Measurements from ENCODE around the gene NPLOC4.
A peak's percentile ranks its signal among the peaks of the same experiment; 100 is the strongest.

The NPLOC4 gene

DNA sequence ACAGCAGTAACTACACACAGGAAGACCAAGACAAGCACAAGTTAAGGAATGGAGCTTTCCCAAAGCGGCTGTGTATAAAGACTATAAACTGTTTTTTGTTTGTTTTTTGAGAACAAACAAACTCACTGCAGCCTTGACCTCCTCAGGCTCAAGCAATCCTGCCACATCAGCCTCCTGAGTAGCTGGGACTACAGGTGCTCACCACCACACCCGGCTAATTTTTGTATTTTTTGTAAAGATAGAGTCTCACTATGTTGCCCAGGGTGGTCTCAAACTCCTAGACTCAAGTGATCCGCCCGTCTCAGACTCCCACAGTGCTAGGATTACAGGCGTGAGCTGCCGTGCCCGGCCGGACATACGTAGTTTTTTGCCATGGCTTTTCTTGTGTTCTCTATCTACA is 23.5 kb upstream of the NPLOC4 start:
- DNase-seq, result no peak

DNA sequence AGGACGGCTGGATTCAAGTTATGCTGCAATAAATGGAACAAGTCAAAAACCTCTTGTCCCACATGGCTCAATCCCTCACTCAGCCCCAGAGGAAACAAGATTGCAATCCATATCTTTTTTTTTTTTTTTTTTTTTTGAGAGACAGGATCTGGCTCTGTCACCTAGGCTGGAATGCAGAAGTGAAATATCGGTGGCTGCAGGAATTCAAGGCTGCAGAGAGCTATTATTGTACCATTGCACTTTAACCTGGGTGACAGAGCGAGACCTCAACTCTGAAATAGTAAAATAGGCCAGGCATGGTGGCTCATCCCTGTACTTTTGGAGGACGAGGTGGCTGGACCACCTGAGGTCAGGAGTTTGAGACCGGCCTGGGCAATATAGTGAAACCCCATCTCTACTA is 22.1 kb upstream of the NPLOC4 start:
- no peak for DNase-seq

DNA sequence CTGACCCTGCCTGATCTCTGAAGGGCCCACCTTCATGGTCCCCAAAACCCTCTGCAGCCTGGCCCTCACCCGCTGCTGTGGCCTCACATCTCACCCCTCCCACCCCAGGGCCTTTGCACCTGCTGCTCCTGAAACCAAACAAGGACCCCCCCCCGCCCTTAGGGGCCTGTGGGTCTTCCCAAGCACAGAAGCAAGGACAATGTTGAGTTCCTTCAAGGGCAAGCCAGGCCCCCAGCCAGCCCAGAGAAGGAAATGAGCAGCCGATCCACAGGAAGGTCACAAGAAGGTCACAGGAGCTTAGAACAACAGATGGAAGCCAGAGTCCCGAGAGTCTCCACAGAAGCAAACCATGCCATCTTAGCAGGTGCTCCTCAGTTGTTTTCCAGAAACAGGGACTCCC is 19.9 kb upstream of the NPLOC4 start:
- no peak for DNase-seq

DNA sequence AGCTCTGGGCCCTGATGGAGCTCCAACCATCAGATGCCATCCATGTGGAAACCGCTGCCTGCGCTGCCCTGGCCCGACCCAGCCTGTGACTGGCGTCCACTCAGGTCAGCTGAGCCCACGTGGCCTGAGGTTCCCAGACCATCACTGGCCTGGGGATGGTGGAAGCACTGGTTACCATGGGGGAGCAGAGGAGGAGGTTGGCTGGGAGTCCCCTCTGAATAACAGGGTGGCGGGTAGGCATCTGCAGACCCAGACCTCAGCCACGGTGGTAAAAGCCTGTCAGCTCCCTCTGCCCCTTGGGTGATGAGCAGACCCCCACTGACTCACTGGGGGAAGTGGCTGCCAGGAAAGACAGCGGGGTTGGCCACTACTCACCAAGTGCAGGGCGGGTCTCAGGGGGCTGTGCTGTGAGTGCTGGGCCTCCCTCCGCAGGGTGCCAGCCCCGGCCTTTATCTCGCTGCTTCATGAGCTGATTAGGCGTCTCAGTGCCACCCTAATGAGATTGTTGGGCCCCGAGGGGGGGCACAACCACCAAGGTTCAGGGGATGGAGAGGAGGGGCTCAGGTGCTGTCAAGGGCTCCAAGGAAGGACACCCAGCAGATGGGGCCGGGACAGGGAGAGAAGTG is 19.3 kb upstream of the NPLOC4 start, which contains the start of gene PDE6G:
PDE6G (minus strand) TSS at position 425 of the 626 bp plus-strand sequence. CDS start 3,237 bp downstream, outside the sequence.
- DNase-seq, result no peak

DNA sequence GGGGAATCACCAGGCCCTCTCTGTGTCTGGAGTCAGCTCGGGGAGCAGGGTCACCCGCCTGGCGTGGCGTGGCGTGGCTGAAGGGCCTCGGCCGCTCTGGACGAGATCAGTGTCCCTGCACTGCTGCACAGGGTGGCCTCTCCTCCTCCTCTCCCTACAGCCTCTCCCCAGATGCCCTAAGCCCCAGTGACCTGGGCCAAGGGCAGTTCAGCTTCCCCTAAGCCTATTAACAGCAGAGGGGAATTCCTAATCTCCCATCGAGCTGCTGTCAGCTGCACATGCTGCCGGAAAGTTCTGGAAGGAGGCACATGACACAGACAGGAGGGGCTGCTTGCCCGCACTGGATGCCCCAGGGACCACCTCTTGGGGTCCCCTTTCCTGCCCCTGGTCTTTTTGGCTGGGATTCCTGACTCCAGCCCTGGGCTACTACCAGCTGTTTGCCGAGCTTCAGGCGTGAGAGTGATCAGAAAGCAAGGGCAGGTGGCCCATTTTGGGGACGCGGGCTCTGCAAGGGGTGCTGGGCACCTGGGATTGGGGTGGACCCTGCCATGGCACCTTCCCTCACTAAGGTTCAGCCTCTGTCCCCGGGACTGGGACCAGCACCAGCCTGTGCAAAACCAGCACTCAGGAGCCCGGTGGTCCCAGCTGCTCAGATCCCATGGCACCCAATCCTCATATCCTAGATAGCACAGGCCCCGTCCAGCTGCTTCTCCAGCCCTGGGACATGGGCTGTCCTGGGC is 18.6 kb upstream of the NPLOC4 start:
- DNase-seq, result no peak

DNA sequence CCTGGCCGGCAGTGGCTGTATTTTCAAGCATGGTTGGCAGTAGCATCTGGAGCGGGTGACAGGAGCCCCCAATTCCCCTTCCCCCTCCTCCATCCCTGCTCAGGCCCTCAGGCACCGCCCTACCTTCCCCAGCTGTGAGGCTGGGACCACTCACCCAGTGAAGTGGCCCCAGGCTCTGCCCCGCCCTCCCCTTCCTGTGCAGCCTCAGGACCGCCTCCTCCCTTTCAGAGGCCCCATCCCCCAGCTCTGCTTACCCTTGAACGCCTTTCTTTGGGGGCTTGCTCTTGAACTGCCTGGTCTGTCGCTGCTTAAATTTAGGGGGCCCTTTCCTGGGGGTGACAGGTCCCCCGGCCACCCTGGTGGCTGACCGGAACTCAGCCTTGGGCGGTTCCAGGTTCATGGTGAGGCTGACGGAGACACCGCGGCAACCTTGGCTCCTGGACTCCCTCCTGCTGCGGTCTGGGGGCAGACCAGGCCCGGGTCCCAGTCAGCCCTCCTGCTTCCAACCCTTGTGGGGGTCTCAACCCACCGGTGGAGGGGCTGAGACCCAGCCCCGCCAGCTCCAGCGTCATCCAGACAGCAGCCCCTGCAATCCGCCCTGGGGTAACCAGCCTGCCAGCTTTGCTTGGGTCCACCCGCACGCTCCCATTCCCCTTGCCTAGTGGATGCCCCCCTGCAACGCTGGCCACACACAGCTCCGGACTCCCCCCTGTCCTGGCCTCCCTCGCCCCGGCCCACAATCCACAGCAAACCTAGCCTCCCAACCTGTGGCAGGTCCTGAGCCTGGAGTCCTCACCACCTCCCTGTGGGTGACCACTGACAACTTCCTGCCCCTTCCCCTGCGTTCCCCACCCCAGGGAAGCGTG is 16.2 kb upstream of the NPLOC4 start:
- peak; percentile 11 for DNase-seq

DNA sequence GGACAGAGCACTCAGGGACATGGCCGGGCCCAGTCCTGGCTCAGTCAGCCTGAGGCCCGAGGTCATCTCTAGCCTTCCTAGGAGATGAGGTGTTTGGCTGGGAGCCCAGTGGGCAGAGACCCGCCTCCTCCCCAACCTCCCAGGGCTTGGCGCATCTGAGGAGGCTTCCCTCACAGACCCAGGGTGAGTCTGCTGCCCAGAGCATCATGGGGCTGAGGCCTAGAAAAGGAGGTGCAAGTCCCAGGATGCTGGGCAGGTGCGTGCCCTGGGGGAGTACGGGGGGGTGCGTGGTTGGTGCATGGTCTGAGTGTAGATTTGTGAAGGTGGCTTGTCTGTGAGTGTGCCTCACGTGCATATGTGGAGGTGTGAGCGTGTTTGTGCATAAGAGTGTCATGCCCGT is 14.8 kb upstream of the NPLOC4 start:
- DNase-seq, result no peak

DNA sequence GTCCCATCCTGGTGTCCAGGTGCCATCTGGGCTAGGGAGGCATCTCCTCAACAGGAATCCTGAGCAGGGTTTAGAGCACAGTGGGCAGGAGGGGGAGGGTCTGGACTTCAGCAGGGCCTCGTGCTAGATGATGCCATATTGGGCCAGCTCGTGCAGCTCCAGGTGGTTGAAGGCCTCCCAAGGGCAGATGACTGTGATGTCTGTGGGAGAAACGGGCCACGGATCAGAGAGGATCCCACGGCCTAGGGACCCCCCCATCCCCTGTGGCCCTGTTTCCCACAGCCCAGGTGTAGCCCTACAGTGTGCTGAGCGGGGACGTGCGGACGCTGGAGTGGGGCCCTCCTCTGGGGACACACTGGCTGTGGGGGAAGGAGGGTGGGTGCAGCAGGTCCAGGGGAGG is 14.0 kb upstream of the NPLOC4 start:
- no peak for DNase-seq

DNA sequence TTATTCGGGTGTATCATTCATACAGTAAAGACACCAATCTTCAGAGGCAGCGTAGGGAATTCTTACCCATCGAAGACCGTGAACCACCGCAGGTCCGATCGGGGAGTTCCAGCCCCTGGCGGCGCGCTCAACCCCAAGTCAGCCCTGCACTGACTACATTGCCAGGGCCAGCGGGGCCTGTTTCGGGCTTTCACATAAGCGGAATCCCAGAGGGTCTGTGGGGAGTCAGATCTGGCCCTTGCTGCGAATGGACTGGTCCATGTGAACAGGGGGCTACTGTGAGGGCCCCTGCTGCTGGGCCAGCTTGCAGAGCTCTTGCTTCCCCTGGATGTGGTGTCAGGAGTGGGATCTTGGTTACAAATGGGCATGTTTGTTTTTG is 11.8 kb upstream of the NPLOC4 start:
- DNase-seq, result no peak

DNA sequence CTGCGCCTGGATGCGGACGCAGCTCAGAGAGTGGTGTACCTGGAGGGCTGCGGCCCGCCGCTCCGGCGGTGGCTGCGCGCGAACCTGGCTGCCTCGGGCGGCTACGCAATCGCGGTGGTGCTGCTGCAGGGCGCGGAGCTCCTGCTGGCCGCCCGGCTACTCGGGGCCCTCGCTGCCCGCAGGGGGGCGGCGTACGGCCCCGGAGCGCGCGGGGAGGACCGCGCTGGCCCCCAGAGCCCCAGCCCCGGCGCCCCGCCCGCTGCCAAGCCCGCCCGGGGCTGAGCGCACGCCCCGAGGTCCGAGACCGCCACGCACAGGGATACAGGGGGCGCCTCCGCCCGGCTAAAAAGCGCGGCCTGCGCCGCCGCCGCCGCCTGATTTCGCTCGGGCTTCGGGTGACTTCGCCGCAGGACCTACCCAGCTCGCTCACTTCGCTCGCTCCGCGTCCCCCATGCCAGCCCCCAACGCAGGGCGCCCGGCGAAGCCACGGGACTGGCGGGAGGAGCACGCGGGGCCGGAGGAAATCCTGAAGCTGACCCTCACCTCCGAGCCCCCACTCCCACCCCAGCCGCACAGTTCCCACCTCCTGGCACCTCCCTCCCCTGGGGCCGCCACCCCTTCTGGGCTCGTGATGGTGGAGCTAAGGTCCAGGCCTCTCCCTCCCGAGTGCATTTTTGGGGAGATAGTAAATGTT is 11.2 kb upstream of the NPLOC4 start:
- no peak for DNase-seq

DNA sequence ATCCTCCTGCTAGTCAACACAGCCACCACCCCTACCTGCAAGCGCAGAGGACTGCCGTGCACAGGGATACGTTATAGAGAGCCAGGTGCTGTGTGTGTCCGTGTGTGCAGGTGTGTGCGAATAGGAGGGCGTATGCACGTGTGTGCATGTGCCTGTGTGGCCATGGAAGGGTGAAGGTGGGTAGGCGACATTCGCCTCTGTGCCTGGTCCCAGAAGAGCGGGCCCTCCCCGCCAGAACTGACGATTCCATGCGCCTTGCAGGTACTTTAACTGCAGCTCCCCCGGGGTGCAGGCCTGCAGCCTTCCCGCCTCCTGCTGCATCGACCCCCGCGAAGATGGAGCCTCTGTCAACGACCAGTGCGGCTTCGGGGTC is 10.7 kb upstream of the NPLOC4 start:
- DNase-seq, result no peak

DNA sequence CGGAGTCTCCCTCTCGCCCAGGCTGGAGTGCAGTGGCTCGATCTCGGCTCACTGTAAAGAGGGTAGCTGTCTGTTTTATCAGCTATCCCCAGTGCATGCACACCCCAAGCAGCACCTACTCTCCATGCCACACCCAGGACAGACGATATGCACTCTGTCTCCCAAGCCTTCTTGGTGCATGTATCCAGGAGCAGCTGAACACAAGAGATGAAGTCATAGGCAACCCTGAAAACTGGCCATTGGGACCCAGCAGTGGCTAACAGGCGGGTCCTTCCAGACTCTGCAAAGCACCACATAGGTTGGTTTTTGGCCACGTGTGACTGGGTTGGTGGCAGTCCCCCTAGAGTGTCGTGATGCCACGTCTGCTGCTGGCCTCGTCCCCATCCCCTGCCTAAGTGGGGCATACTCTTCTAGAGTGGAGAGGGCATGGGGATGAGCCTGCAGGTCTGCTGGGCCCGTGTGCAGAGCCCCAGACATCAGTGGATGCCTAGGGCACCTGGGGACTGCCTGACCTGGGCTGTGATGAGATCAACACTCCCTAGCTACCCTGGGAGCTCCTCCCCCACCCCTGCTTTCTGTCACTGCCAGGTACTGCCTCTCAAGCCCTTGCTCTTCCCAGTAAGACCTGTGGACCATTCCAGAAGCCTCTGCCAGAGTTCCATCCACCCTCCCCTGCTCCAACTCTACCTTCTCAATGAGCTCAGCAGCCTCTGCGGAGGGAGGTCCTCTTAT is 10.1 kb upstream of the NPLOC4 start:
- no peak for DNase-seq

DNA sequence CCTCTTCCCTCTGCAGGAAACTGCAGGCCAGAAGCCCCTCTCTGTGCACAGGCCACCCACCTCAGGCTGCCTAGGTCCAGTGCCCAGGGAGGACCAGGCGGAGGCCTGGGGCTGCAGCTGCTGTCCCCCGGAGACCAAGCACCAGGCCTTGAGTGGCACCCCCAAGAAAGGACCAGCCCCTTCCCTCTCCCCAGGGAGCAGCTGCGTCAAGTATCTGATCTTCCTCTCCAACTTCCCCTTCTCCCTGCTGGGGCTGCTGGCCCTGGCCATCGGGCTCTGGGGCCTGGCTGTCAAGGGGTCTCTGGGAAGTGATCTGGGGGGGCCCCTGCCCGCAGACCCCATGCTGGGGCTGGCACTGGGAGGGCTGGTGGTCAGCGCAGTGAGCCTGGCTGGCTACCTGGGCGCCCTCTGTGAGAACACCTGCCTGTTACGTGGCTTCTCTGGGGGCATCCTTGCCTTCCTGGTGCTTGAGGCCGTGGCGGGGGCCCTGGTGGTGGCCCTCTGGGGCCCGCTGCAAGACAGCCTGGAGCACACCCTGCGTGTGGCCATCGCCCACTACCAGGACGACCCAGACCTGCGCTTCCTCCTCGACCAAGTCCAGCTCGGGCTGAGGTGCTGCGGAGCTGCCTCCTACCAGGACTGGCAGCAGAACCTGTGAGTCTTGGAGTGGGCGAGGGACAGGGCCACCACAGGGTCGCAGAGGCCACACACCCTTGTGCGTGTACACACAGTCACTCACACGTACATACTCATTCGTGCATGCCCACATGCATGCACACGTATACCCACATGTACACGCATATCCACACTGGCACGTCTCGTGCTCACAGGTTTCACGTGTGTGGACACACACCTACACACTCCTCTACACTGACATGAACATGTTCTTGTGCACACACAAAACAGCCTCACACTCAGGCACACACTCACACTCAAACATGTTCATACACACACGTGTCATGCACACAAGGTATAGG is 8.4 kb upstream of the NPLOC4 start:
- DNase-seq, result no peak

DNA sequence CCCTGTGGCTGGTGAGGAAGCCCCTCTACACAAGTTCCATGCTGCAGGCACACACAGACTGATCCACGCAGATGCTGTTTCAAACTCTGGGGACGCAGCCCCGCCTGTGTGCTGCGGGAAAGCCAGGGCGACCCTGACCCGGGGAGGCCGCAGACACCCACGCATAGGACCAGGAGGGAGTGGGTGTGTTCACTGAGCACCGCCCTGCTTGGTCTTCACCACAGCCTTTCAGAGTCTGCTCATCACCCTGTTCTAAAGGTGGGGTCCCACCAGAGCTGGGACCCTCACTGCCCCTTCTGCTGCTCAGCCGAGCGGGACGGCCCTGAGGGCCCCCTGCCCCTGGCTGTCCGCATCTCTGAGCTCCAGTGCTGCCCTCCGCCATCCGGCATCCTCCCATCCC is 7.6 kb upstream of the NPLOC4 start:
- DNase-seq, result no peak

DNA sequence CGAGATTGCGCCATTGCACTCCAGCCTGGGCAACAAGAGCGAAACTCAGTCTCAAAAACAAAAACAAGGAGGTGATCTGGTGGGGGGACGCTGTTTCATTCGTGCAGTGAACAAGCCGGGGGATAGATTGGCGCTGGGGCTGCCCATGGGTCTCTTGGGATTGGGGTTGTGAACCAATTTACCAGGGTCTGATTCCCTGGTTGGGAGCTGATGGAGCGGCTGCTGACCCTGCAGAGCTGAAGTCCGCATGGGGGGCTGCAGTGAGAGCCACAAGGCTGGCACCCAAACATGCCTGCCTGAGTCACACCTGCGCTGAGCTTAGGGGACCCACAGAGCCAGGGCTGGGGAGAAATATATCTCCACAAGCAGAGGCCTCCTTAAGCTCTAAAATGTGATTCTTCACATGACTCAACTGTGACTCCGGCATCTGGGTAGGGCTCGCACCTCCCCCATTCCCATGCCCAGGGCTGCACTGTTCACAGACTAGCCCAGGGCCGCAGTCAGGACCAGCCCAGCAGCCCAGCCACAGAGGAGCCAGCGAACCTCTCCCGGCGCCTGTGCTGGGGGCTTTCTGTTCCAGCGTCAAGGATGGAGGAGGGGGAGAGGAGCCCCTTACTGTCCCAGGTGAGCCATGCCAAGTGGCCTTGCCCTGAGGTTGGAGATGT is 5.0 kb upstream of the NPLOC4 start:
- DNase-seq, result no peak

DNA sequence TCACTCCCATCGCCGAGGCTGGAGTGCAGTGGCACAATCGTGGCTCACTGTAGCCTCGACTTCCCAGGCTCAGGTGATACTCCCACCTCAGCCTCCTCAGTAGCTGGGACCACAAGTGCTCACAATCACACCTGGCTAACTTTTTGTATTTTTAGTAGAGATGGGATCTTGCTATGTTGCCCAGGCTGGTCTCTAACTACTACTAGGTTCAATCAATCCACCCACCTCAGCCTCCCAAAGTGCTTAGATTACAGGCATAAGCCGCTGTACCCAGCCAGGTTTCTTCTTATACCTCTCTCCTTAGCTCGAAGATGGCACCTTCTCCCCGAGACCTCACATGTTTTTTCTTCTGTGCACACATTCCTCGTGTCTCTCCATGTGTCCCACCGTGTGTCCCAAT is 3.1 kb upstream of the NPLOC4 start:
- no peak for DNase-seq

DNA sequence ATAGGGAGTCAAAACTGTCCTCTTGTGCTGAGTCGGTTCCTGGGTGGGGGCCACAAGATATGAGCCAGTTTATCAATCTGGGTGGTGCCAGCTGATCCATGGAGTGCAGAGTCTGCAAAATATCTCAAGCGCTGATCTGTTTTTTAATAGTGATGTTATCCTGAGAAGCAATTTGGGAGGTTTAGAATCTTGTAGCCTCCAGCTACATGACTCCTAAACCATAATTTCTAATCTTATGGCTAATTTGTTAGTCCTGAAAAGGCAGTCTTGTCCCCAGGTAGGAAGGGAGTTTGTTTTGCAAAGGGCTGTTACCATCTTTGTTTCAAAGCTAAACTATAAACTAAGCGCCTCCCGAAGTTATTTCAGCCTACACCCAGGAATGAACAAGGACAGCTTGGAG is 1.8 kb upstream of the NPLOC4 start:
- DNase-seq, result no peak

DNA sequence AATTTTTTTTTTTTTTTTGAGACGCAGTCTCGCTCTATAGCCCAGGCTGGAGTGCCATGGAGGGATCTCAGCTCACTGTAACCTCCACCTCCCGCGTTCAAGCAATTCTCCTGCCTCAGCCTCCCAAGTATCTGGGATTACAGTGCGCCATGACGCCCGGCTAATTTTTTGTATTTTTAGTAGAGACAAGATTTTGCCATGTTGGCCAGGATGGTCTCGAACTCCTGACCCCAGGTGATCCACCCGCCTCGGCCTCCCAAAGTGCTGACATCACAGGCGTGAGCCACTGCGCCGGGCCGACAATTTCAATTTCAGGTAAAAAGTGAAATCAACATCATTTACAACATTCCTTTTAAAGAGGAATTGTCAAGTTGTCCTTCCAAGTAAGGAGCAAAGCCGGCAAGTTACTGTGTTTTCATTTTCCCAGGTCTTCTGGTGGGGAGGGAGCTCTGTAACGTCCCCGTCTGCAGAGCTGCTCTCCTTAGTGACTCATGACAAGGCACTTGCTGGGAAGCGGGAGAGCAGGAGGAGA is 873 bp downstream of the NPLOC4 start:
- DNase-seq, result peak; percentile 17

DNA sequence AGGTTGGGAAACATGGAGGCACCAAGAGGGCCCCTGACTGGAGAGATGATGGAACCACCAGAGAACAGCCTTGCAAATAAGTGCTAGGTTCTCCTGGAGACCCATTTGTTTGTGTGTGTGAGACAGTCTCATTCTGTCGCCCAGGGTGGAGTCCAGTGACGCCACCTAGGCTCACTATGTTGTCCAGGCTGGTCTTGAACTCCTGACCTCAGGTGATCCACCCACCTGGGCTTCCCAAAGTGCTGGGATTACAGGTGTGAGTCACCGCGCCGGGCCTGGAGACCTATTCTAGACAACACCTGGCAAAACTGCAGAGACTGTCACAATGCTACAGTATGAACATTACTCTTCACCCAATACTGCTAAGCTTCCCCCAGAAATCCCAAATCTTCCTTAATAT is 1.5 kb downstream of the NPLOC4 start:
- DNase-seq, result no peak

DNA sequence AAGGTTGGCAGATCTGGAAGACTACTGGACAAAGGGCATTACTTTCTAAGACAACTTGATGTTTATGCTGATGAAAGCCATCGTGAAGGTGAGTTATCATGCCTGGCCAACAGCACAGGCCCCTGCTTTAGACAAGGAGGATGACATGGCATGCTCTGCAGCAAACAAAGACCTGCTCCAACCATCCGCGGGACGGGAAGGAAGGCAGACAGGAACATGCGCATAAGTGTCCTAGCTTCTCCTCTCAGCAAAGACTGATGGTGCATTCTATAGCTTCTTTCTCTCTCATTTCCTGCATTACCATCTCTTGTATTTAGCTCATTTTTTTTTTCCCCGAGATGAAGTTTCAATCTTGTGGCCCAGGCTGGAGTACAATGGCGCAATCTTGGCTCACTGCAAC is 5.4 kb downstream of the NPLOC4 start:
- no peak for DNase-seq

DNA sequence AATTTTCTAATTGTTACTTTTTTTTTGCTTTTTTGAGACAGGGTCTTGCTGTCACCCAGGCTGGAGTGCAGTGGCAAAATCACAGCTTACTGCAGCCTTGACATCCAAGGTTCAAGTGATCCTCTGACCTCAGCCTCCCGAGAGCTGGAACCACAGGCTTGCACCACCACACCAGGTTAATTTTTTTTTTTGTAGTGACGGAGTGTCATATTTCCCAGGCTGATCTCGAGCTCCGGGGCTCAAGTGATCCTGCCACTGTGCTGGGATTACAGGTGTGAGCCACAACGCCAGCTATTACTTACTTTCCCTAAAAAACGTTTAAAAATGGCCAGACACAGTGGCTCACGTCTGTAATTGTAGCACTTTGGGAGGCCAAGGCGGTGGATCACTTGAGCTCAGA is 6.6 kb downstream of the NPLOC4 start:
- DNase-seq, result no peak

Measured in activated CD4-positive, alpha-beta T cell treated with anti-CD3 and anti-CD28 coated beads, Interleukin-2, Interleukin-6, amounts not matched to agents 100 ng/mL and 50 ng/mL, durations not matched to agents 16 hours and 8 hours (primary cell).